GM19438 (cell line): ENCODE data around the gene CYP46A1.

ENCODE experiments used
- ATAC-seq: cut with Tn5 transposase; IDR thresholded peaks from one replicate; pipeline ENCODE4 v1.9.1; 2021; ENCODE audit warnings: low read depth; ENCODE audit not compliant: unreplicated experiment

CYP46A1 gene

GRCh38 chr14:99672506-99673304 lies 11.4 kb upstream of the CYP46A1 start:
- no peak for ATAC-seq

DNA sequence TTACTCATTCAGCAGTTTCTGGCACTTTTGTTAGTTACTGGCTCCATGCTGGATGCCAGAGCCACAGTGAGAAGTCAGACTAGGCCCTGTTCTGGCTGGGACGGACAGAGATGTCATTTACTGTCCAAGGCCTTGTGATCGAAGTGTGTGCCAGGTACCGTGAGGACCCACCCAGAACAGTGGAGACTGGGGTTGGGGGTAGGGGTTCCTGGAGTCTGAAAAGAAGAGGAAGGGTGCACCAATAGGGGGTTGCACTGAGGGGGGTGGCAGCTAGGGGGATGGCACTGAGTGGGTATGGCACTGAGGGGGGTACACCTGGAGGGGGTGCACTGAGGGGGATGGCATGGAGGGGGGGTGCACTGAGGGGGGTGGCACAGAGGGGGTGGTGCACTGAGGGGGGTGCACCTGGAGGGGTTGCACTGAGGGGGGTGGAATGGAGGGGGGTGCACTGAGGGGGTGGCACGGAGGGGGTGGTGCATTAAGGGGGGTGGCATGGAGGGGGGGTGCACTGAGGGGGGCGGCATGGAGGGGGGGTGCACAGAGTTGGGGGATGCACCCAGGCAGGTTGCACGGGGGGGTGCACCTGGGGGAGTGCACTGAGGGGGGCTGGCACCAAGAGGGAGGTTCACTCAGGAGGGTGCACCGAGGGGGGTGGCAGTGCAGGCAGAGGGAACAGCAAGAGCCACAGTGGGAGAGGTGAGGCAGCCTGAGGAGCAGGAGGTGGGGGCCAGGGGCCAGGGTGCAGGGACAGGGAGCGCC lies 10.6 kb upstream of the CYP46A1 start:
- ATAC-seq, result no peak

GRCh38 chr14:99674064-99674650 lies 9.9 kb upstream of the CYP46A1 start:
- ATAC-seq, result no peak

GRCh38 chr14:99674776-99675381 lies 9.2 kb upstream of the CYP46A1 start:
- ATAC-seq, result no peak

- no peak for ATAC-seq
Measured at GRCh38 chr14:99675382-99675835, 8.7 kb upstream of the CYP46A1 start.

GRCh38 chr14:99675951-99676350 lies 8.1 kb upstream of the CYP46A1 start:
- ATAC-seq, result no peak

DNA sequence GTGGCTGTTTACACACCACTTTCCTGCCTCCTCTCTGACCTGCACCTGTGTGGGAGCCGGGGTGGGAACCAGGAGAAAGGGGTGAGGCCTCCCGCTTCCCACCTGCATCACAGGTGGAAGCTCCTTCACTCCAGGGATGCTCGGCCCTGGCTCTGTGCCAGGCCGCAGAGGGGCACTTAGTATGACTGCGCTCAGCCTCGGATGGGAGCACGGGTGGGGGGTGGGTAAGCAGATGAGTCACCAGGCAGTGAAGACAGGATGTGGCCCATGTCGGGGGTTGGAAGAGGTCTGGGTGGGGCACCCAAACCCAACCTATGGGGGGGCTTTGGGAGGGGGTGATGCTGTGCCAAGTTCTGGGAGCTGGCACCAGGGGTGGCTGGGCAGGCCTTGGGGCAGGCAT lies 7.4 kb upstream of the CYP46A1 start:
- no peak for ATAC-seq

GRCh38 chr14:99677231-99678140 lies 6.6 kb upstream of the CYP46A1 start:
- ATAC-seq, result no peak

DNA sequence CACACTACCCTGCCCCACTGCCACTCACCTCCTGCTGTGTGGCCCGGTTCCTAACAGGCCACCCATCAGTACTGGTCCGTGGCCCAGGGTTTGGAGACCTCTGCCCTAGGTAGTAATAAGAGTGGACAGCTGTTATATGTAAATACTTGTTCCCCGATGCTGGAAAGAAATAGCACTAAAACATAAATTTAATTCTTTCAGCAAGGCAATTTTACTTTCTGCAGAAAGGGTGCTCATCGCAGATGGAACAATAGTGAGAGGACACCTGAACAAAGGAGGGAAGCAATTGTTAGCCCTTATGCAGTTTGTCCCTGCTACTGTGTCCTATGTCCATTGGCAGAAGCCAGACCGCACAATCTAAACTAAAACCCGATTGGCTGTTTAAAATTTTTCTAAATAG lies 5.9 kb upstream of the CYP46A1 start:
- ATAC-seq, result no peak

DNA sequence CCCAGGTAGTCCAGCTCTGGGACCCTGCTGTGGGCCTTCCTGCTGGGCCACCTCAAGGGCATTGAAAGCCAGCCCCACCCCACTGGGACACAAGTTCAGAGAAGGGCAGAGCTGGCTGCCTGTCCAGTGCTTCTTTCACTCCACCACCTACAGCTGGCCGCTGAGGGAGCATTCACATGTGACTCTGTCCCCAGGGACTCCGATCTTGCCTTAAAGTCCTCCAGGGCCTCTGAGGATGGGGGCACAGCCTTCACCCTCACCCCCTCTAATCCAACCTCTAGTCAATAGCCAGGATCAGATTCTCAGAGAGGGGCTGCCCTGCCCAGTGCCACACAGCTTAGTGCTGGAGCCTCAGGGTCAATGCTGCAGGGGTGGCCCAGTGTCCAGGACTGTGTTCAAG lies 5.0 kb upstream of the CYP46A1 start:
- no peak for ATAC-seq

DNA sequence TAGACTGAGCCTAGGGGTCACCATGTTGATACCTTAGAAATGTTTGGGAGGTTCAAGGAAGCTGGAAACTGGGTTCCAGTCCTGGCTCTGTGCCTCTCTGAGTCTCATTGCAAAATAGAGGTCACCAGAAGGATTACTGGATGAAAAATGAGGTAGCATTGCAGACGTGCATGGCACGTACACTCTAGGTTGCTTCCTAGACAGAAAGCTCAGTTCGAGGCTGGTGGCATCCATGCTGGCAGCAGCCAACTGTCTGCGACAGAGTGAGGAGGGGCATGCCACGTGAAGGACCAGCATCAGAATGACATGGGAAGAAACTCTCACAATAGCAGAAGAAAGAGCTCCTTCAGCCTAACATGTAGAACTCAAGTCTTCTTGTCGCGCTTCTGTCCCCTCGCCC lies 4.6 kb upstream of the CYP46A1 start:
- no peak for ATAC-seq

GRCh38 chr14:99679996-99680395 lies 4.1 kb upstream of the CYP46A1 start:
- no peak for ATAC-seq

- ATAC-seq, result no peak
Measured at GRCh38 chr14:99681101-99681831, 2.8 kb upstream of the CYP46A1 start.

DNA sequence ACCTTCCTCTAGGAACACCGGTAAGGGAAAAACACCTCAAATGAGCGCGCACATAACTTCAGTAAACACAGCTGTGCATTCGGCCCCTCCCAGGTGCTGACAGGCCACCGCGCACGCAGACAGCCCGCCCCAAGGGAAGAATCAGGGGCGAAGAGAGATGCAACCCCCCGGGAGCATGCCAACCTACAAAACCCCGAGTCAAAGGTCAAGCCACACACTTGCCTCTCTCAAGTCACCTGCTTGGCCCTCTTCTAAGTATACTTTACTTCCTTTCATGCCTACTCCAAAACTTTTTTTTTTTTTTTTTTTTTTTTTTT lies 2.3 kb upstream of the CYP46A1 start:
- no peak for ATAC-seq

DNA sequence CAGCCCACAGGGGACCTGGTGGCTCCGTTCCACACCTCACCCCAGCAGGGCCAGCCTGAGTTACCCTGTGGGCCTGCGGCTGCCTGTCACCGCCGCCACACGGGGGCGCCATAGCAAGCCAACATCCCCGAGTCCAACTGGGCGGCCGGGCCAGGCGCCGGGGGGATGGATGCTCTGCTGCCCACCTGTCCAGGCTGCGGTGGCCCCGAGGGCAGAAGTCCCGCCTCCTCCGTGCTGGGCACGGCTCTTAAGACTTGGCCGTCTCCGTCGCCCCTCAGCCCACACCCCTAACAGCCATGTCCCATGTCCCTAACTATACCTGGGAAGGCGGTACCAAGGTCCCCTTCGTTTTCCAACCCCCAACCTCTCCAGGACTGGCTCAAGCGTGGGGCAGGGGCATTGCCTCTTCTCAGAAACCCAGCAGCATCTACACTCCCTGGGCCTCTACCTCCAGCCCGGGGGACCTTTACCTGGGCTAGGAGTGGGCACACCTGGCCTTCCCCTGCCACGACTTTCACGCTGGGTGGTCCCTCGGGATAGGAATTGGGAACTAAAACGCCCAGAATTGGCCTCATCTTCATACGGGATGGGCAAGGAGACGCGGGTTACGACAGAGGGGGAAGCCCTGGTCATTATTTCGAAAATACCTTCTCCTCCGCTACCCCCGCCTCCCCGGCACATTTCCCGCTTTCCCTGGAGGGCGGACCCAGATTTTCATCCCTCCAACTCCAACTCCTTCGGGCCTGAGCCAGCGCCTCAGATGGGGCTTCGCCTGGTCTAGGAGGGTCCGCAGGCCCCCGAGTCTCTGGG lies 1.1 kb upstream of the CYP46A1 start:
- peak; percentile 37 for ATAC-seq

- peak; percentile 22 for ATAC-seq
Measured at GRCh38 chr14:99684410-99684934, 374 bp downstream of the CYP46A1 start.

DNA sequence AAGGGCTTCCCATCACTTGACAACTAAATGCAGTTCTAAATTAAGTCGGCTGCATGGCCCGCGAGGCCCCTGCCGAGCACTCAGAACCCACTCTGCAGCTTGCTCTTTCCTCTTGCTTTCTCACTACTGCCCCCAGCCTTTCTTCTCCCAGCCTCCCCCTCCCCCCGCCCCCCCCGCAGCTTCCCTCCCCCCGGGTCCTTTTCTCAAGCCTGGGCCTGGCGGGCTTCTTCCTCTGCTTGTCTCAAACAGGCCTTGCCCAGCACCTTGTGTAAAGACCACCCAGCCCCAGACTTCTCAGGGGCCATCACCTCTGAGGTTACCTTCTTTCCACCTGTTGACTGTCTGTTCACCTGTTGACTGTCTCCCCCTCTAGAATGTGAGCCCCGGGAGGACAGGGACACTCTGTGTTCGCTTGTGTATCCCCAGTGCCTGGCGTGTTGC lies 1.1 kb downstream of the CYP46A1 start:
- no peak for ATAC-seq

DNA sequence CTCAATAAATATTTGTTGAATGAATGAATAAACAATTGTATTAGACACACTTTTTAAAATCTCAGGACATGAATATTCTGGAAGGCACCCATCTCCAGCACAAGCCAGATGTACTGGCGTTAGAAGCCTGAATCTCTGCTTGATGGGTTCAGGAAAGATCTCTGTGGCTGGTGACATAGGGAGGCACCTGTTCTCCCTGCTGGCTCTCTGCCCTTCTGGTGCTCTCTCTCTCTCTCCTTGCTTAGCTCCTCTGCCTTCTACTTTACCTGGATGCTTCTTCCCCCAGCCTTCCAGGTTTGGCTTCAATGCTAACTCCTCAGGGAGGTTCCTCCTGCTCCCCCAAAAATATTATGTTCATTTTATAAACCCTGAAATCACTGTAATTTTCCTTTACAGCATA lies 1.5 kb downstream of the CYP46A1 start:
- ATAC-seq, result no peak
